Hepatocyte (in vitro differentiated cells): ENCODE data around the gene NUP62CL. TPM values are rescaled to one million over a fixed set of nuclear protein-coding genes. Genes with fewer than 3 reads are reported as not detected.

Experiments used
- DNase-seq: peaks from one replicate; pipeline ENCODE4 v3.0.0-alpha.2; 2016; ENCODE audit warnings: low spot score
- H2AFZ ChIP-seq: fragments of 200-600 bp; sonication (generic); 2 replicates; pipeline ENCODE4 v1.6.0; 2016; ENCODE audit warnings: antibody characterized with exemption, mild to moderate bottlenecking
- H3K27ac ChIP-seq: fragments of 200-600 bp; sonication (generic); 2 replicates; pipeline ENCODE4 v1.5.1; 2016; ENCODE audit warnings: mild to moderate bottlenecking
- H3K27me3 ChIP-seq: fragments of 200-600 bp; sonication (generic); 2 replicates; pipeline ENCODE4 v1.6.1; 2016
- H3K36me3 ChIP-seq: fragments of 200-600 bp; sonication (generic); replicated peaks from 2 replicates; pipeline ENCODE4 v1.5.1; 2016; ENCODE audit warnings: low read depth; ENCODE audit not compliant: insufficient read depth
- H3K4me1 ChIP-seq: fragments of 200-600 bp; sonication (generic); 2 replicates; pipeline ENCODE4 v1.5.1; 2016; ENCODE audit warnings: mild to moderate bottlenecking, moderate library complexity; ENCODE audit not compliant: insufficient read depth
- H3K4me2 ChIP-seq: fragments of 200-600 bp; sonication (generic); 2 replicates; pipeline ENCODE4 v1.6.0; 2016
- H3K4me3 ChIP-seq: fragments of 200-600 bp; sonication (generic); 2 replicates; pipeline ENCODE4 v1.5.1; 2016; ENCODE audit warnings: mild to moderate bottlenecking
- H3K79me2 ChIP-seq: fragments of 200-600 bp; sonication (generic); 2 replicates; pipeline ENCODE4 v1.6.0; 2017; ENCODE audit warnings: mild to moderate bottlenecking
- H3K9me2 ChIP-seq: fragments of 200-600 bp; sonication (generic); replicated peaks from 2 replicates; pipeline ENCODE4 v1.6.0; 2017; ENCODE audit warnings: mild to moderate bottlenecking; ENCODE audit not compliant: insufficient read depth
- H3K9me3 ChIP-seq: fragments of 200-600 bp; sonication (generic); 2 replicates; pipeline ENCODE4 v1.5.1; 2016; ENCODE audit warnings: low read depth, mild to moderate bottlenecking
- H4K20me1 ChIP-seq: fragments of 200-600 bp; sonication (generic); 2 replicates; pipeline ENCODE4 v1.6.0; 2016; ENCODE audit warnings: mild to moderate bottlenecking; ENCODE audit not compliant: insufficient read depth, poor library complexity, severe bottlenecking
- EZH2 ChIP-seq: fragments of 200-600 bp; sonication (generic); IDR thresholded peaks from 2 replicates; pipeline ENCODE4 v1.6.1; 2016; ENCODE audit warnings: antibody characterized with exemption, mild to moderate bottlenecking, borderline replicate concordance
- EZH2phosphoT487 ChIP-seq: fragments of 200-600 bp; sonication (generic); IDR thresholded peaks from one replicate; pipeline ENCODE4 v1.6.1; 2018; ENCODE audit warnings: antibody characterized with exemption, mild to moderate bottlenecking, low read depth, moderate library complexity; ENCODE audit not compliant: unreplicated experiment, severe bottlenecking
- WGBS: methylation state at CpG from one replicate; pipeline ENCODE4 v1.1.6; 2016; ENCODE audit warnings: low lambda C conversion rate; ENCODE audit errors: missing lambda C conversion rate; 5-methylcytosine and 5-hydroxymethylcytosine counted together
- polyA plus RNA-seq: library from polyadenylated mRNA; unstranded; fragments of >200 nt; fragmentation: Nextera tagmentation; extraction: Ambion mirVana; gene quantifications from 2 replicates; pipeline ENCODE4 v1.2.1, GENCODE V29; 2016
- total RNA-seq: library from RNA; depleted of rRNA; stranded (reverse); fragments of >200 nt; gene quantifications from 2 replicates; pipeline ENCODE4 v1.2.3, GENCODE V29; 2014
- TF ChIP-seq, protein P1 (sequence below): fragments of 200-600 bp; sonication (generic); IDR thresholded peaks from 2 replicates; pipeline ENCODE4 v1.5.1; 2016; ENCODE audit warnings: antibody characterized with exemption, mild to moderate bottlenecking; ENCODE audit not compliant: poor library complexity

Gene NUP62CL
- total and polyA plus RNA-seq, 2 experiments from 2014 or later: 0.80 to 1.7 TPM

DNA sequence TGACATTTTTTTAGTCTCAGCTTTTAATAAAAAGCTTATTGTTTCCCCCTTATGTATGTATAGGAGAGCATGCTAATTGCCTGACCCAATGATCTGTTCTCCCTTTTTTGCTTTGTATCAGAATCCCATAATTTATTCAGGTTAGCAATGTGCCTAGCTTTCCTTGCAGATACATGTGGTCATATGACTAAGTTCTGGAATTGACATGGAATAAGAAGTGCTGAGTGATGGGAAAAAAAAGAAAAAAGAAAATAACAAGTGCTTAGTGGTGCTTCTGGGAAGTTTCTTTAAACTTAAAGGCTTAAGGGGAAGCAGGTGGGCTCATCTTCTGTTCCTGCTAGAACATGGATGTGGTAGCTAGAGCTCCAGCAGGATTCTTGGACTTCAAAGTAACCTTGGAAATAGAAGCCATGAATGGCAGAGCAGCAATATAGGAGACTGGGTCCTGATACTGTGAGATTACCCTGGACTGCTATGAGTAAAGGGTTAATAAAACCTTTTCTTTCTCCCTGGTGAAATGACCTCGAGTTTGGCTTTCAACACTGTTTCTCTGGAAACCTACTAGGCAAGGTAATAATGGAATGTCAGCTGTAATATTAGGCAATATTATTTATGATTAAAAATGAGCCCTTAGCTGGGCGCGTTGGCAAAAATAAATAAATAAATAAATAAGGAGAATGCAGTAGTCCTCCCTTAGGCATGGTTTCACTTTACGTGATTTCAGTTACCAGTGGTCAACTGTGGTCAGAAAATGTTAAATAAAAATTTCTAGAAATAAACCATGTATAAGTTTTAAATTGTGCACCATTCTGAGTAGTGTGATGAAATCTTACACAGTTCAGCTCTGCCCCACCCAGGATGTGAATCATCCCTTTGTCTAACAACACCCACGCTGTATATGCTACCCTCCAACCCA is 70.9 kb downstream of the NUP62CL start:
- no peaks in the 10 kb centered on the region for H3K79me2 ChIP-seq
- H3K27me3 ChIP-seq: no peaks in the 10 kb centered on the region
- H3K9me3 ChIP-seq: peaks cover 3% of the 10 kb centered on the region
- no peak overlapping the region for H3K4me2 ChIP-seq
- H3K4me1 ChIP-seq: no peaks in the 10 kb centered on the region
- H3K9me2 ChIP-seq: no peaks in the 10 kb centered on the region
- no peak overlapping the region for H3K4me3 ChIP-seq
- TF ChIP-seq EZH2phosphoT487 (no peak), EZH2 (no peak)
- TF ChIP-seq, protein P1, sequence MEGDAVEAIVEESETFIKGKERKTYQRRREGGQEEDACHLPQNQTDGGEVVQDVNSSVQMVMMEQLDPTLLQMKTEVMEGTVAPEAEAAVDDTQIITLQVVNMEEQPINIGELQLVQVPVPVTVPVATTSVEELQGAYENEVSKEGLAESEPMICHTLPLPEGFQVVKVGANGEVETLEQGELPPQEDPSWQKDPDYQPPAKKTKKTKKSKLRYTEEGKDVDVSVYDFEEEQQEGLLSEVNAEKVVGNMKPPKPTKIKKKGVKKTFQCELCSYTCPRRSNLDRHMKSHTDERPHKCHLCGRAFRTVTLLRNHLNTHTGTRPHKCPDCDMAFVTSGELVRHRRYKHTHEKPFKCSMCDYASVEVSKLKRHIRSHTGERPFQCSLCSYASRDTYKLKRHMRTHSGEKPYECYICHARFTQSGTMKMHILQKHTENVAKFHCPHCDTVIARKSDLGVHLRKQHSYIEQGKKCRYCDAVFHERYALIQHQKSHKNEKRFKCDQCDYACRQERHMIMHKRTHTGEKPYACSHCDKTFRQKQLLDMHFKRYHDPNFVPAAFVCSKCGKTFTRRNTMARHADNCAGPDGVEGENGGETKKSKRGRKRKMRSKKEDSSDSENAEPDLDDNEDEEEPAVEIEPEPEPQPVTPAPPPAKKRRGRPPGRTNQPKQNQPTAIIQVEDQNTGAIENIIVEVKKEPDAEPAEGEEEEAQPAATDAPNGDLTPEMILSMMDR: no peak
- WGBS: 52% methylated on average over 5 of the region's 5 CpGs
- H2AFZ ChIP-seq: no peak overlapping the region
- DNase-seq: no peak
- peak overlapping the region; percentile 62 for H3K27ac ChIP-seq
- no peaks in the 10 kb centered on the region for H4K20me1 ChIP-seq
- no peaks in the 10 kb centered on the region for H3K36me3 ChIP-seq

DNA sequence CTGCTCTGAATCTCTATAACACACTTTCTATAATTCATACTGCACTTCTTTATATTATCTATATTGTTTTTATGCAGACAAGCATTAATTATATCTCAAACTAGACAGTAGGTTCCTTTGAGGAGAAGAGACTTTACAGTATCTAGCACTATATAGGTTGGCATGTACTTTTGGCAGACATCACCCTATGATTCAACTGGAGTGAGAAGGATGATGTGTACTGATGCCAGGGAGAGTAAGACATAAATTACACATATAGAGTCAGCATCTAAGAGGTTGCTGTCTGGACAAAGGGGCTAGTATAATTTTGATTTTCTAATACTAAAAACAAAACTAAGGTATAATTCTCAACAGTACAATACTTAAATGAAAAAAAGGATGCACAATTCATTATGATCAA is 82.5 kb downstream of the NUP62CL start:
- Histone ChIP-seq H3K4me3 (no peak overlapping the region), H3K9me3 (no peaks in the 10 kb centered on the region), H3K36me3 (no peaks in the 10 kb centered on the region), H3K9me2 (no peaks in the 10 kb centered on the region), H3K4me2 (no peak overlapping the region), H3K27me3 (no peaks in the 10 kb centered on the region), H4K20me1 (no peaks in the 10 kb centered on the region), H3K79me2 (no peaks in the 10 kb centered on the region), H3K27ac (no peak overlapping the region), H3K4me1 (no peaks in the 10 kb centered on the region), H2AFZ (no peak overlapping the region)
- TF ChIP-seq, protein P1: no peak
- TF ChIP-seq EZH2 (no peak), EZH2phosphoT487 (no peak)
- DNase-seq: no peak

DNA sequence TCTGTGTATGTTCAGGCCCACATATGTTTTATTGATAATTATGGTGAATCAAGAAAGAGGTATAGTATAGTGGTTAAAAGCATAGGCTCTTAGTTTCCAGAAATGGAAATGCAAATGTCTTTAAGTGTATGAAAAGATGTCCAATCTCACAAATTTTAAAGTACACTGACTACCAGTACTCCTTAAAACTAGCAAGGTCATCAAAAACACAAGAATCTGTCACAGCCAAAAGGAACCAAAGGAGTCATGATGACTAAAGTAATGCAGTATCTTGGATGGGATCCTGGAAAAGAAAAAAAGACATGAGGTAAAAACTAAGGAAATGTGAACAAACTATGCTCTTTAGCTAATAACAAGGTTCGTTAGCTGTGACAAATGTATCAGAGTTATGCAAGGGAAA is 87.0 kb downstream of the NUP62CL start:
- Histone ChIP-seq H3K27ac (peak overlapping the region; percentile 11), H3K9me2 (no peaks in the 10 kb centered on the region), H3K27me3 (no peaks in the 10 kb centered on the region), H4K20me1 (no peaks in the 10 kb centered on the region), H2AFZ (peak overlapping the region; percentile 78), H3K79me2 (peaks cover 17% of the 10 kb centered on the region), H3K36me3 (no peaks in the 10 kb centered on the region), H3K4me2 (peak overlapping the region; percentile 80), H3K9me3 (no peaks in the 10 kb centered on the region), H3K4me1 (no peaks in the 10 kb centered on the region), H3K4me3 (no peak overlapping the region)
- TF ChIP-seq EZH2phosphoT487 (no peak), EZH2 (no peak)
- TF ChIP-seq, protein P1: no peak
- no peak for DNase-seq
- WGBS: 78% methylated on average over 1 of the region's 1 CpG
